ENCODE measurements around the gene USP27X.

Gene USP27X

GRCh38 chrX:49880668-49881067 is 1.4 kb downstream of the USP27X start:
- no peaks in the 10 kb centered on the region for H3K36me3 ChIP-seq (ENCODE audit: control insufficient read depth in 2 of 2, insufficient read depth in 2 of 2, low read length in 2 of 2)
- peaks cover 5 to 9% of the 10 kb centered on the region in 2 donors for H3K4me1 ChIP-seq (ENCODE audit: control insufficient read depth in 2 of 2, insufficient read depth in 2 of 2, low read length in 2 of 2)
- H3K27me3 ChIP-seq (ENCODE audit: control insufficient read depth in 2 of 2, insufficient read depth in 2 of 2, low read length in 2 of 2), result no peaks in the 10 kb centered on the region
- H3K9ac ChIP-seq (ENCODE audit: low read depth in 1 of 2, low read length in 2 of 2), result no peak overlapping the region
- H3K27ac ChIP-seq (ENCODE audit: low read depth in 2 of 2, low read length in 2 of 2), result no peak overlapping the region
- H3K9me3 ChIP-seq (ENCODE audit: control insufficient read depth in 2 of 2, low read length in 2 of 2), result no peaks in the 10 kb centered on the region
- peak overlapping the region in 1 of 2 donors; percentile 72 for H3K4me3 ChIP-seq (ENCODE audit: low read length in 2 of 2)

- Histone ChIP-seq H3K9me3 (ENCODE audit: control insufficient read depth in 2 of 2, low read length in 2 of 2) (no peaks in the 10 kb centered on the region), H3K4me3 (ENCODE audit: low read length in 2 of 2) (no peak overlapping the region), H3K27ac (ENCODE audit: low read depth in 2 of 2, low read length in 2 of 2) (no peak overlapping the region)
Observed at GRCh38 chrX:49884290-49884862, 5.1 kb downstream of the USP27X start.

GRCh38 chrX:49892542-49892941 is 13.3 kb downstream of the USP27X start:
- Histone ChIP-seq H3K27me3 (ENCODE audit: control insufficient read depth in 2 of 2, insufficient read depth in 2 of 2, low read length in 2 of 2) (no peaks in the 10 kb centered on the region), H3K9me3 (ENCODE audit: control insufficient read depth in 2 of 2, low read length in 2 of 2) (peaks cover 0 to 2% of the 10 kb centered on the region in 2 donors), H3K4me1 (ENCODE audit: control insufficient read depth in 2 of 2, insufficient read depth in 2 of 2, low read length in 2 of 2) (no peaks in the 10 kb centered on the region), H3K4me3 (ENCODE audit: low read length in 2 of 2) (no peak overlapping the region), H3K9ac (ENCODE audit: low read depth in 1 of 2, low read length in 2 of 2) (no peak overlapping the region), H3K36me3 (ENCODE audit: control insufficient read depth in 2 of 2, insufficient read depth in 2 of 2, low read length in 2 of 2) (no peaks in the 10 kb centered on the region), H3K27ac (ENCODE audit: low read depth in 2 of 2, low read length in 2 of 2) (no peak overlapping the region)

More at GRCh38 chrX:49884290-49884862, 5.1 kb downstream of the USP27X start:
- Histone ChIP-seq H3K9ac (ENCODE audit: low read depth in 1 of 2, low read length in 2 of 2) (no peak overlapping the region), H3K4me1 (ENCODE audit: control insufficient read depth in 2 of 2, insufficient read depth in 2 of 2, low read length in 2 of 2) (peaks cover 3% of the 10 kb centered on the region in 2 donors), H3K36me3 (ENCODE audit: control insufficient read depth in 2 of 2, insufficient read depth in 2 of 2, low read length in 2 of 2) (no peaks in the 10 kb centered on the region), H3K27me3 (ENCODE audit: control insufficient read depth in 2 of 2, insufficient read depth in 2 of 2, low read length in 2 of 2) (no peaks in the 10 kb centered on the region)

- peaks cover 2 to 7% of the 10 kb centered on the region in 2 donors for H3K27me3 ChIP-seq (ENCODE audit: control insufficient read depth in 2 of 2, insufficient read depth in 2 of 2, low read length in 2 of 2)
- no peaks in the 10 kb centered on the region for H3K4me1 ChIP-seq (ENCODE audit: control insufficient read depth in 2 of 2, insufficient read depth in 2 of 2, low read length in 2 of 2)
- H3K9ac ChIP-seq (ENCODE audit: low read depth in 1 of 2, low read length in 2 of 2), result no peak overlapping the region
- peaks cover 0 to 2% of the 10 kb centered on the region in 2 donors for H3K9me3 ChIP-seq (ENCODE audit: control insufficient read depth in 2 of 2, low read length in 2 of 2)
- no peak overlapping the region for H3K4me3 ChIP-seq (ENCODE audit: low read length in 2 of 2)
- H3K27ac ChIP-seq (ENCODE audit: low read depth in 2 of 2, low read length in 2 of 2), result no peak overlapping the region
- no peaks in the 10 kb centered on the region for H3K36me3 ChIP-seq (ENCODE audit: control insufficient read depth in 2 of 2, insufficient read depth in 2 of 2, low read length in 2 of 2)
Observed at GRCh38 chrX:49896951-49897350, 17.7 kb downstream of the USP27X start.

GRCh38 chrX:49901048-49901447 is 21.8 kb downstream of the USP27X start:
- no peak overlapping the region for H3K4me3 ChIP-seq (ENCODE audit: low read length in 2 of 2)
- H3K36me3 ChIP-seq (ENCODE audit: control insufficient read depth in 2 of 2, insufficient read depth in 2 of 2, low read length in 2 of 2), result no peaks in the 10 kb centered on the region
- H3K27me3 ChIP-seq (ENCODE audit: control insufficient read depth in 2 of 2, insufficient read depth in 2 of 2, low read length in 2 of 2), result peaks cover 2 to 7% of the 10 kb centered on the region in 2 donors
- no peak overlapping the region for H3K9ac ChIP-seq (ENCODE audit: low read depth in 1 of 2, low read length in 2 of 2)
- H3K4me1 ChIP-seq (ENCODE audit: control insufficient read depth in 2 of 2, insufficient read depth in 2 of 2, low read length in 2 of 2), result no peaks in the 10 kb centered on the region
- H3K27ac ChIP-seq (ENCODE audit: low read depth in 2 of 2, low read length in 2 of 2), result no peak overlapping the region
- H3K9me3 ChIP-seq (ENCODE audit: control insufficient read depth in 2 of 2, low read length in 2 of 2), result peaks cover 2% of the 10 kb centered on the region in 2 donors

GRCh38 chrX:49910344-49910743 is 31.1 kb downstream of the USP27X start:
- H3K9ac ChIP-seq (ENCODE audit: low read depth in 1 of 2, low read length in 2 of 2), result no peak overlapping the region
- H3K4me3 ChIP-seq (ENCODE audit: low read length in 2 of 2), result no peak overlapping the region
- no peak overlapping the region for H3K27ac ChIP-seq (ENCODE audit: low read depth in 2 of 2, low read length in 2 of 2)
- H3K27me3 ChIP-seq (ENCODE audit: control insufficient read depth in 2 of 2, insufficient read depth in 2 of 2, low read length in 2 of 2), result peaks cover 7 to 15% of the 10 kb centered on the region in 2 donors
- H3K4me1 ChIP-seq (ENCODE audit: control insufficient read depth in 2 of 2, insufficient read depth in 2 of 2, low read length in 2 of 2), result no peaks in the 10 kb centered on the region
- no peaks in the 10 kb centered on the region for H3K9me3 ChIP-seq (ENCODE audit: control insufficient read depth in 2 of 2, low read length in 2 of 2)
- H3K36me3 ChIP-seq (ENCODE audit: control insufficient read depth in 2 of 2, insufficient read depth in 2 of 2, low read length in 2 of 2), result no peaks in the 10 kb centered on the region

- Histone ChIP-seq H3K4me1 (ENCODE audit: control insufficient read depth in 2 of 2, insufficient read depth in 2 of 2, low read length in 2 of 2) (no peaks in the 10 kb centered on the region), H3K27ac (ENCODE audit: low read depth in 2 of 2, low read length in 2 of 2) (no peak overlapping the region), H3K36me3 (ENCODE audit: control insufficient read depth in 2 of 2, insufficient read depth in 2 of 2, low read length in 2 of 2) (no peaks in the 10 kb centered on the region), H3K9me3 (ENCODE audit: control insufficient read depth in 2 of 2, low read length in 2 of 2) (no peaks in the 10 kb centered on the region), H3K27me3 (ENCODE audit: control insufficient read depth in 2 of 2, insufficient read depth in 2 of 2, low read length in 2 of 2) (peaks cover 7 to 15% of the 10 kb centered on the region in 2 donors), H3K4me3 (ENCODE audit: low read length in 2 of 2) (no peak overlapping the region), H3K9ac (ENCODE audit: low read depth in 1 of 2, low read length in 2 of 2) (no peak overlapping the region)
Observed at GRCh38 chrX:49912086-49912485, 32.8 kb downstream of the USP27X start.

- Histone ChIP-seq H3K4me1 (ENCODE audit: control insufficient read depth in 2 of 2, insufficient read depth in 2 of 2, low read length in 2 of 2) (no peaks in the 10 kb centered on the region), H3K27me3 (ENCODE audit: control insufficient read depth in 2 of 2, insufficient read depth in 2 of 2, low read length in 2 of 2) (peaks cover 4 to 14% of the 10 kb centered on the region in 2 donors), H3K9me3 (ENCODE audit: control insufficient read depth in 2 of 2, low read length in 2 of 2) (no peaks in the 10 kb centered on the region), H3K36me3 (ENCODE audit: control insufficient read depth in 2 of 2, insufficient read depth in 2 of 2, low read length in 2 of 2) (no peaks in the 10 kb centered on the region), H3K9ac (ENCODE audit: low read depth in 1 of 2, low read length in 2 of 2) (no peak overlapping the region), H3K4me3 (ENCODE audit: low read length in 2 of 2) (no peak overlapping the region), H3K27ac (ENCODE audit: low read depth in 2 of 2, low read length in 2 of 2) (no peak overlapping the region)
Observed at GRCh38 chrX:49912861-49913260, 33.6 kb downstream of the USP27X start.

- H3K9me3 ChIP-seq (ENCODE audit: control insufficient read depth in 2 of 2, low read length in 2 of 2), result no peaks in the 10 kb centered on the region
- no peak overlapping the region for H3K27ac ChIP-seq (ENCODE audit: low read depth in 2 of 2, low read length in 2 of 2)
- H3K27me3 ChIP-seq (ENCODE audit: control insufficient read depth in 2 of 2, insufficient read depth in 2 of 2, low read length in 2 of 2), result peaks cover 3 to 8% of the 10 kb centered on the region in 2 donors
- H3K4me3 ChIP-seq (ENCODE audit: low read length in 2 of 2), result no peak overlapping the region
- H3K4me1 ChIP-seq (ENCODE audit: control insufficient read depth in 2 of 2, insufficient read depth in 2 of 2, low read length in 2 of 2), result no peaks in the 10 kb centered on the region
- H3K9ac ChIP-seq (ENCODE audit: low read depth in 1 of 2, low read length in 2 of 2), result no peak overlapping the region
- H3K36me3 ChIP-seq (ENCODE audit: control insufficient read depth in 2 of 2, insufficient read depth in 2 of 2, low read length in 2 of 2), result no peaks in the 10 kb centered on the region
Observed at GRCh38 chrX:49915361-49916222, 36.3 kb downstream of the USP27X start.

GRCh38 chrX:49919617-49920016 is 40.3 kb downstream of the USP27X start:
- no peaks in the 10 kb centered on the region for H3K36me3 ChIP-seq (ENCODE audit: control insufficient read depth in 2 of 2, insufficient read depth in 2 of 2, low read length in 2 of 2)
- H3K9ac ChIP-seq (ENCODE audit: low read depth in 1 of 2, low read length in 2 of 2), result no peak overlapping the region
- no peaks in the 10 kb centered on the region for H3K9me3 ChIP-seq (ENCODE audit: control insufficient read depth in 2 of 2, low read length in 2 of 2)
- H3K4me1 ChIP-seq (ENCODE audit: control insufficient read depth in 2 of 2, insufficient read depth in 2 of 2, low read length in 2 of 2), result peaks cover 0 to 7% of the 10 kb centered on the region in 2 donors
- H3K27me3 ChIP-seq (ENCODE audit: control insufficient read depth in 2 of 2, insufficient read depth in 2 of 2, low read length in 2 of 2), result peaks cover 0 to 6% of the 10 kb centered on the region in 2 donors
- H3K4me3 ChIP-seq (ENCODE audit: low read length in 2 of 2), result no peak overlapping the region
- no peak overlapping the region for H3K27ac ChIP-seq (ENCODE audit: low read depth in 2 of 2, low read length in 2 of 2)
